Measurements from ENCODE around the gene GEMIN5. TPM values are rescaled to one million over a fixed set of nuclear protein-coding genes. Genes with fewer than 3 reads are reported as not detected.

Gene GEMIN5
- total and polyA plus RNA-seq, 2 experiments from 2014 or later = 18.3 to 46.7 TPM

- H3K4me1 ChIP-seq (ENCODE audit: insufficient read depth) = no peaks in the 10 kb centered on the region
- no peak overlapping the region for H3K4me3 ChIP-seq
- H3K9me3 Mint-ChIP-seq = no peaks in the 10 kb centered on the region
- H2AFZ ChIP-seq = no peak overlapping the region
- peaks cover 55% of the 10 kb centered on the region for H3K79me2 ChIP-seq (replicated peaks; ENCODE audit: insufficient read depth)
- H3K27me3 Mint-ChIP-seq (ENCODE audit: insufficient read depth, low read depth, poor library complexity) = no peaks in the 10 kb centered on the region
- H3K27me3 ChIP-seq (ENCODE audit: insufficient read depth) = no peaks in the 10 kb centered on the region
- H3K27ac Mint-ChIP-seq = no peak overlapping the region
- no peaks in the 10 kb centered on the region for H3K9me2 ChIP-seq (ENCODE audit: insufficient read depth)
- ATAC-seq (no peak), DNase-seq (ENCODE audit: low spot score) (no peak)
- H4K20me1 ChIP-seq (replicated peaks; ENCODE audit: insufficient read depth) = peaks cover 2% of the 10 kb centered on the region; the same call in 1 of the 2 replicates
- H3K4me1 Mint-ChIP-seq = no peaks in the 10 kb centered on the region
- no peaks in the 10 kb centered on the region for H3K36me3 Mint-ChIP-seq (ENCODE audit: low read depth)
- TF ChIP-seq JUNB (IDR thresholded peaks at IDR 0.05; ENCODE audit: unreplicated experiment) (no peak), CTCF (conservative IDR thresholded peaks at IDR 0.05; ENCODE audit: low read depth in 2 of 2) (no peak)
- no peak overlapping the region for H3K4me3 Mint-ChIP-seq
- no peaks in the 10 kb centered on the region for H3F3A ChIP-seq (replicated peaks; ENCODE audit: low read depth)
- no peaks in the 10 kb centered on the region for H3K36me3 ChIP-seq (ENCODE audit: insufficient read depth)
- no peak overlapping the region for H3K4me2 ChIP-seq
- no peak overlapping the region for H3K27ac ChIP-seq (ENCODE audit: low read depth)
These were observed 11.8 kb upstream of the GEMIN5 start for GRCh38 chr5:154949781-154950180.

DNA sequence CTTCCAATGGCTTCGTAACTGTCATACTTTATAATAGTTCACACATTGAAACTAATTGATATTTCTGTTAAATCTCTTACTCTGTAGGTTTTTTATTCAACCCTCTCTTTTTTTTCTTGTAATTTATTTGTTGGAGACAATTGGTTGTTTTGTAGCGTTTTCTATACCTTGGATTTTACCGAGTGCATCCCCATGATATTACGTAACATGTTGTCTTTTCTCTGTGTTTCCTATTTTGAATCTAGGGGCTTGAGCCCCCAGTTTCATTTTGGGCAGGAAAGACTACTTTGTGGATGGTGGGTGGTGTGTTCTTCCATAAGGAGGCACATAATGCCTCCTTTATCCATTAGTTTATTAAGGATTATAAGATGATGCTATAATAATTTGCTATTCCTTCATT lies 10.3 kb upstream of the GEMIN5 start:
- Mint-ChIP-seq H3K27ac (no peak overlapping the region), H3K9me3 (no peaks in the 10 kb centered on the region), H3K36me3 (ENCODE audit: low read depth) (no peaks in the 10 kb centered on the region), H3K4me1 (no peaks in the 10 kb centered on the region), H3K4me3 (no peak overlapping the region), H3K27me3 (ENCODE audit: insufficient read depth, low read depth, poor library complexity) (no peaks in the 10 kb centered on the region)
- Histone ChIP-seq H3K27ac (ENCODE audit: low read depth) (no peak overlapping the region), H3K27me3 (ENCODE audit: insufficient read depth) (no peaks in the 10 kb centered on the region), H3K9me2 (ENCODE audit: insufficient read depth) (no peaks in the 10 kb centered on the region), H2AFZ (no peak overlapping the region), H3K4me3 (no peak overlapping the region), H3K4me1 (ENCODE audit: insufficient read depth) (no peaks in the 10 kb centered on the region), H3K4me2 (no peak overlapping the region), H3F3A (replicated peaks; ENCODE audit: low read depth) (no peaks in the 10 kb centered on the region), H3K36me3 (ENCODE audit: insufficient read depth) (no peaks in the 10 kb centered on the region), H4K20me1 (replicated peaks; ENCODE audit: insufficient read depth) (peaks cover 2% of the 10 kb centered on the region; the same call in 1 of the 2 replicates), H3K79me2 (replicated peaks; ENCODE audit: insufficient read depth) (peaks cover 59% of the 10 kb centered on the region)
- DNase-seq (ENCODE audit: low spot score) = no peak
- ATAC-seq = no peak
- TF ChIP-seq EZH2 (IDR thresholded peaks at IDR 0.05; ENCODE audit: low read depth, unreplicated experiment) = no peak
- TF ChIP-seq CREB1 (CRISPR knock-in tag; IDR thresholded peaks at IDR 0.05; ENCODE audit: low read depth) = no peak
- TF ChIP-seq, protein P1, sequence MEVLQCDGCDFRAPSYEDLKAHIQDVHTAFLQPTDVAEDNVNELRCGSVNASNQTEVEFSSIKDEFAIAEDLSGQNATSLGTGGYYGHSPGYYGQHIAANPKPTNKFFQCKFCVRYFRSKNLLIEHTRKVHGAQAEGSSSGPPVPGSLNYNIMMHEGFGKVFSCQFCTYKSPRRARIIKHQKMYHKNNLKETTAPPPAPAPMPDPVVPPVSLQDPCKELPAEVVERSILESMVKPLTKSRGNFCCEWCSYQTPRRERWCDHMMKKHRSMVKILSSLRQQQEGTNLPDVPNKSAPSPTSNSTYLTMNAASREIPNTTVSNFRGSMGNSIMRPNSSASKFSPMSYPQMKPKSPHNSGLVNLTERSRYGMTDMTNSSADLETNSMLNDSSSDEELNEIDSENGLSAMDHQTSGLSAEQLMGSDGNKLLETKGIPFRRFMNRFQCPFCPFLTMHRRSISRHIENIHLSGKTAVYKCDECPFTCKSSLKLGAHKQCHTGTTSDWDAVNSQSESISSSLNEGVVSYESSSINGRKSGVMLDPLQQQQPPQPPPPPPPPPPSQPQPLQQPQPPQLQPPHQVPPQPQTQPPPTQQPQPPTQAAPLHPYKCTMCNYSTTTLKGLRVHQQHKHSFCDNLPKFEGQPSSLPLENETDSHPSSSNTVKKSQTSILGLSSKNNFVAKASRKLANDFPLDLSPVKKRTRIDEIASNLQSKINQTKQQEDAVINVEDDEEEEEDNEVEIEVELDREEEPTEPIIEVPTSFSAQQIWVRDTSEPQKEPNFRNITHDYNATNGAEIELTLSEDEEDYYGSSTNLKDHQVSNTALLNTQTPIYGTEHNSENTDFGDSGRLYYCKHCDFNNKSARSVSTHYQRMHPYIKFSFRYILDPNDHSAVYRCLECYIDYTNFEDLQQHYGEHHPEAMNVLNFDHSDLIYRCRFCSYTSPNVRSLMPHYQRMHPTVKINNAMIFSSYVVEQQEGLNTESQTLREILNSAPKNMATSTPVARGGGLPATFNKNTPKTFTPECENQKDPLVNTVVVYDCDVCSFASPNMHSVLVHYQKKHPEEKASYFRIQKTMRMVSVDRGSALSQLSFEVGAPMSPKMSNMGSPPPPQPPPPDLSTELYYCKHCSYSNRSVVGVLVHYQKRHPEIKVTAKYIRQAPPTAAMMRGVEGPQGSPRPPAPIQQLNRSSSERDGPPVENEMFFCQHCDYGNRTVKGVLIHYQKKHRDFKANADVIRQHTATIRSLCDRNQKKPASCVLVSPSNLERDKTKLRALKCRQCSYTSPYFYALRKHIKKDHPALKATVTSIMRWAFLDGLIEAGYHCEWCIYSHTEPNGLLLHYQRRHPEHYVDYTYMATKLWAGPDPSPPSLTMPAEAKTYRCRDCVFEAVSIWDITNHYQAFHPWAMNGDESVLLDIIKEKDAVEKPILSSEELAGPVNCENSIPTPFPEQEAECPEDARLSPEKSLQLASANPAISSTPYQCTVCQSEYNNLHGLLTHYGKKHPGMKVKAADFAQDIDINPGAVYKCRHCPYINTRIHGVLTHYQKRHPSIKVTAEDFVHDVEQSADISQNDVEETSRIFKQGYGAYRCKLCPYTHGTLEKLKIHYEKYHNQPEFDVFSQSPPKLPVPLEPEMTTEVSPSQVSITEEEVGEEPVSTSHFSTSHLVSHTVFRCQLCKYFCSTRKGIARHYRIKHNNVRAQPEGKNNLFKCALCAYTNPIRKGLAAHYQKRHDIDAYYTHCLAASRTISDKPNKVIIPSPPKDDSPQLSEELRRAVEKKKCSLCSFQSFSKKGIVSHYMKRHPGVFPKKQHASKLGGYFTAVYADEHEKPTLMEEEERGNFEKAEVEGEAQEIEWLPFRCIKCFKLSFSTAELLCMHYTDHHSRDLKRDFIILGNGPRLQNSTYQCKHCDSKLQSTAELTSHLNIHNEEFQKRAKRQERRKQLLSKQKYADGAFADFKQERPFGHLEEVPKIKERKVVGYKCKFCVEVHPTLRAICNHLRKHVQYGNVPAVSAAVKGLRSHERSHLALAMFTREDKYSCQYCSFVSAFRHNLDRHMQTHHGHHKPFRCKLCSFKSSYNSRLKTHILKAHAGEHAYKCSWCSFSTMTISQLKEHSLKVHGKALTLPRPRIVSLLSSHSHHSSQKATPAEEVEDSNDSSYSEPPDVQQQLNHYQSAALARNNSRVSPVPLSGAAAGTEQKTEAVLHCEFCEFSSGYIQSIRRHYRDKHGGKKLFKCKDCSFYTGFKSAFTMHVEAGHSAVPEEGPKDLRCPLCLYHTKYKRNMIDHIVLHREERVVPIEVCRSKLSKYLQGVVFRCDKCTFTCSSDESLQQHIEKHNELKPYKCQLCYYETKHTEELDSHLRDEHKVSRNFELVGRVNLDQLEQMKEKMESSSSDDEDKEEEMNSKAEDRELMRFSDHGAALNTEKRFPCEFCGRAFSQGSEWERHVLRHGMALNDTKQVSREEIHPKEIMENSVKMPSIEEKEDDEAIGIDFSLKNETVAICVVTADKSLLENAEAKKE (CRISPR knock-in tag; IDR thresholded peaks at IDR 0.05) = no peak
- TF ChIP-seq ZNF331 (CRISPR knock-in tag; IDR thresholded peaks at IDR 0.05; ENCODE audit: low read depth) = no peak
- no peak for TF ChIP-seq NANOG (IDR thresholded peaks at IDR 0.05; ENCODE audit: borderline replicate concordance)
- TF ChIP-seq ETS1 (IDR thresholded peaks at IDR 0.05) = no peak
- TF ChIP-seq JUNB (IDR thresholded peaks at IDR 0.05; ENCODE audit: unreplicated experiment) = no peak
- no peak for TF ChIP-seq CTCF (conservative IDR thresholded peaks at IDR 0.05; ENCODE audit: low read depth in 2 of 2)
- TF ChIP-seq EZH2phosphoT487 (IDR thresholded peaks at IDR 0.05; ENCODE audit: unreplicated experiment) = no peak
- no peak for TF ChIP-seq STAT1 (IDR thresholded peaks at IDR 0.05; ENCODE audit: unreplicated experiment)

Data from GM23338 (cell line).